HEK293T (cell line): Measurements from ENCODE around the gene PAPPA2.

ENCODE experiments used
- CTCF ChIA-PET: fragments of 350-600 bp; formaldehyde crosslinking; extraction: SDS; loops from one replicate; lab custom pipeline; 2021; ENCODE audit warnings: antibody characterized with exemption, inconsistent platforms; lab: Yijun Ruan, JAX
- POLR2A ChIA-PET: fragments of 350-600 bp; formaldehyde crosslinking; extraction: SDS; loops from one replicate; lab custom pipeline; 2020; ENCODE audit warnings: antibody characterized with exemption, inconsistent platforms; lab: Yijun Ruan, JAX
- DNase-seq: peaks from one replicate; pipeline ENCODE4 v3.0.0; 2012; ENCODE audit warnings: mixed read lengths; ENCODE audit errors: extremely low spot score
- ARNT ChIP-seq: fragments of 450-650 bp; IDR thresholded peaks from 2 replicates; pipeline ENCODE4 v1.6.1; 2017; ENCODE audit warnings: mild to moderate bottlenecking
- BHLHE40 ChIP-seq: fragments of 450-650 bp; IDR thresholded peaks from 2 replicates; pipeline ENCODE4 v1.6.1; 2016; ENCODE audit warnings: mild to moderate bottlenecking, moderate library complexity, borderline replicate concordance
- CTBP1 ChIP-seq: fragments of 450-650 bp; IDR thresholded peaks from 2 replicates; pipeline ENCODE4 v1.6.1; 2016; ENCODE audit warnings: borderline replicate concordance
- ELF4 ChIP-seq: fragments of 450-650 bp; IDR thresholded peaks from 2 replicates; pipeline ENCODE4 v1.6.1; 2017; ENCODE audit warnings: antibody characterized with exemption
- FOXA1 ChIP-seq: fragments of 450-650 bp; IDR thresholded peaks from 2 replicates; pipeline ENCODE4 v1.6.1; 2016; ENCODE audit warnings: mild to moderate bottlenecking
- FOXK2 ChIP-seq: fragments of 450-650 bp; IDR thresholded peaks from 2 replicates; pipeline ENCODE4 v1.6.1; 2016; ENCODE audit warnings: mild to moderate bottlenecking
- FOXM1 ChIP-seq: fragments of 450-650 bp; IDR thresholded peaks from 2 replicates; pipeline ENCODE4 v1.6.1; 2017; ENCODE audit warnings: mild to moderate bottlenecking, borderline replicate concordance
- HDGF ChIP-seq: fragments of 450-650 bp; IDR thresholded peaks from 2 replicates; pipeline ENCODE4 v1.6.1; 2017; ENCODE audit warnings: antibody characterized with exemption, borderline replicate concordance
- L3MBTL2 ChIP-seq: fragments of 450-650 bp; conservative IDR thresholded peaks from 2 replicates; pipeline ENCODE4 v1.6.1; 2016; ENCODE audit warnings: mild to moderate bottlenecking
- LEF1 ChIP-seq: fragments of 450-650 bp; IDR thresholded peaks from 2 replicates; pipeline ENCODE4 v1.6.1; 2017; ENCODE audit warnings: mild to moderate bottlenecking, borderline replicate concordance
- NFRKB ChIP-seq: fragments of 450-650 bp; IDR thresholded peaks from 2 replicates; pipeline ENCODE4 v1.6.1; 2016; ENCODE audit warnings: mild to moderate bottlenecking, moderate library complexity
- PKNOX1 ChIP-seq: fragments of 450-650 bp; IDR thresholded peaks from 2 replicates; pipeline ENCODE4 v1.6.1; 2016
- SP1 ChIP-seq: fragments of 450-650 bp; IDR thresholded peaks from 2 replicates; pipeline ENCODE4 v1.6.1; 2017
- SUZ12 ChIP-seq: fragments of 450-650 bp; IDR thresholded peaks from 2 replicates; pipeline ENCODE4 v1.6.1; 2016; ENCODE audit warnings: mild to moderate bottlenecking
- TARDBP ChIP-seq: fragments of 450-650 bp; IDR thresholded peaks from 2 replicates; pipeline ENCODE4 v1.6.1; 2016
- ZNF384 ChIP-seq: fragments of 450-650 bp; IDR thresholded peaks from 2 replicates; pipeline ENCODE4 v1.6.1; 2016

The PAPPA2 gene

GRCh38 chr1:176699821-176700220, 236.8 kb downstream of the PAPPA2 start:
- DNase-seq: no peak
- POLR2A ChIA-PET: no interaction called here
- CTCF ChIA-PET: no interaction called here
- TF ChIP-seq TARDBP (no peak), CTBP1 (no peak), ARNT (no peak), FOXA1 (no peak), FOXM1 (no peak), SP1 (no peak), ELF4 (no peak), NFRKB (no peak), ZNF384 (no peak), LEF1 (no peak), BHLHE40 (no peak), FOXK2 (no peak)

- CTCF ChIA-PET: no interaction called here
- POLR2A ChIA-PET: no interaction called here
- DNase-seq: no peak
- TF ChIP-seq SUZ12 (no peak), BHLHE40 (no peak), PKNOX1 (no peak), FOXK2 (no peak), L3MBTL2 (no peak), ELF4 (no peak), FOXA1 (no peak), CTBP1 (no peak), HDGF (no peak), SP1 (no peak), NFRKB (no peak), TARDBP (no peak), ARNT (no peak), ZNF384 (no peak), LEF1 (no peak), FOXM1 (no peak)
Measured at GRCh38 chr1:176701151-176701866, 238.3 kb downstream of the PAPPA2 start.

DNA sequence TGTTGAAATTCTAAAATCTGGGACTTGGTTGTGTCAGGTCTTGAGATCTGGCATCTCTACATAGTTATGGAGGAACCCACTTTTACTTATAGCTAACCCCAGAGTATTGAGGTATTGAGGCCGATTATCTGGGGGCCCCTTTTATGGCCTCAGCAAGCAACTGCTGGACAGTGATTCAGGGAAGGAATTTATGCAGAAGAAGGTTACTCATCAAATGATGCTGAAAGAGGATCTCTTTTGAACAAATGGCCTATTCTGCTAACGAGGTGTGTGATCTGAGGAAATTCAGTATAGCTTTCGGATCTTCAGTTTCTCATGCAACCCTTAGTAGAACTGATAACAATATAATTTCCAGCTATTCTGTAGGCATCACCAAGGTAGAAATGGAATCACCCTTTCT, 239.9 kb downstream of the PAPPA2 start:
- TF ChIP-seq SP1: no peak
- no peak for TF ChIP-seq FOXK2
- no peak for TF ChIP-seq SUZ12
- no peak for TF ChIP-seq FOXA1
- TF ChIP-seq ZNF384: no peak
- TF ChIP-seq LEF1: no peak
- TF ChIP-seq CTBP1: no peak
- CTCF ChIA-PET: no interaction called here
- POLR2A ChIA-PET: no interaction called here
- no peak for DNase-seq

DNA sequence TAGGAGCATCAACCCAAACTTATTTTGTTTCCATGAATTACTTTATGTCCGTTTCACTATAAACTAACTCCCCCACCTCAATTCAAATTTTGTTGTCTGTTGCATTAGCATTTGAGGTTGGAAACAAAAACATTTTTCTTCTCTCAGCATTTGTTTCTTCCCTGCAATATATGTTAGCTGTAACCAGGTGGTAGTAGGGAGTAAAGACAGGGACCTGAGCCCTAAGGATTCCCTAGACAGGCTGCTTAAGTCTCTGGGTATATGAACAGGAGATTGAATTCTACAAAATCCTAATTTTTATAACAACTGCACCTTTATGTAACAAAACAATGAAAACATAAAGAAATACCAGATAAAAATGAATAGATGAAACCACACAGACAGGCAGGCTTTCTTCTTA, 242.6 kb downstream of the PAPPA2 start:
- ChIA-PET POLR2A (no interaction called here), CTCF (no interaction called here)
- DNase-seq: no peak
- TF ChIP-seq HDGF: no peak
- TF ChIP-seq SUZ12: no peak
- TF ChIP-seq FOXK2: no peak
- no peak for TF ChIP-seq FOXA1
- no peak for TF ChIP-seq ELF4
- no peak for TF ChIP-seq TARDBP
- no peak for TF ChIP-seq BHLHE40
- TF ChIP-seq L3MBTL2: no peak
- TF ChIP-seq PKNOX1: no peak
- no peak for TF ChIP-seq NFRKB
- TF ChIP-seq SP1: no peak
- no peak for TF ChIP-seq CTBP1
- no peak for TF ChIP-seq LEF1
- TF ChIP-seq ARNT: no peak
- TF ChIP-seq FOXM1: no peak
- no peak for TF ChIP-seq ZNF384

- CTCF ChIA-PET: no interaction called here
- DNase-seq: no peak
Measured at GRCh38 chr1:176717066-176717750, 254.2 kb downstream of the PAPPA2 start.

DNA sequence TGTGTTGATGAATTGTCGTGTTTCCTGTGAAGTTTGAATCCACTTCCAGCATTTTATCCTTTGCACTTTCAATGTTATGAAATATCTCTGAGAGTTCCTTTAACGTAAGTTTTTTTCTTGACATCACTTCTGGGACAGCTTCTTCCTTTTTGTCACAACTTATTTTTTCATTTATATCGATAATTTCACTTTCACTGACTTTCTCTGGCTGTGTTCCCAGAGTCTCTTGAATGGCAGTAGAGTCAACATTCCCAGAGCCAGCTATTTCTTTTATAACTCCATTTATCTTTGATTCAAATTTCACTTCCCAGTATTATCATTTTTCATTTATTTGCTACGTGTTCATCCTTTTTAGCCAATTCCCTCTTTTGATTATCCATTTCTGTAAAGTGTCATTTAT, 256.5 kb downstream of the PAPPA2 start:
- ChIA-PET CTCF (no interaction called here), POLR2A (no interaction called here)
- TF ChIP-seq PKNOX1 (no peak), ELF4 (no peak), TARDBP (no peak), FOXK2 (no peak)
- DNase-seq: no peak

More at GRCh38 chr1:176717066-176717750, 254.2 kb downstream of the PAPPA2 start:
- POLR2A ChIA-PET: no interaction called here
- TF ChIP-seq TARDBP: no peak
- TF ChIP-seq FOXA1: no peak
- no peak for TF ChIP-seq CTBP1
- no peak for TF ChIP-seq NFRKB
- TF ChIP-seq ARNT: no peak
- no peak for TF ChIP-seq HDGF
- no peak for TF ChIP-seq SUZ12
- no peak for TF ChIP-seq FOXM1
- no peak for TF ChIP-seq BHLHE40
- TF ChIP-seq L3MBTL2: no peak
- no peak for TF ChIP-seq SP1
- TF ChIP-seq ZNF384: no peak
- no peak for TF ChIP-seq ELF4
- TF ChIP-seq FOXK2: no peak
- no peak for TF ChIP-seq LEF1
